ENCODE results near the gene CYS1.

GRCh38 chr2:10059016-10059351 lies 21.2 kb downstream of the CYS1 start:
- TF ChIP-seq CTCF (IDR thresholded peaks at IDR 0.05; ENCODE audit: control extremely low read depth in 1 of 3, insufficient read depth in 1 of 3, low read depth in 1 of 3, low read length in 3 of 3) (no peak), ATF3 (IDR thresholded peaks at IDR 0.05; ENCODE audit: insufficient read depth, low read depth, low read length) (no peak), POLR2A (IDR thresholded peaks at IDR 0.05; ENCODE audit: control extremely low read depth in 1 of 2, low read depth in 2 of 2, low read length in 2 of 2) (no peak), EP300 (IDR thresholded peaks at IDR 0.05; ENCODE audit: borderline replicate concordance in 1 of 2, low read depth in 2 of 2, low read length in 2 of 2) (no peak), RFX5 (IDR thresholded peaks at IDR 0.05; ENCODE audit: borderline replicate concordance, low read depth, low read length) (no peak), SP2 (IDR thresholded peaks at IDR 0.05; ENCODE audit: low read length) (no peak), SIN3A (conservative IDR thresholded peaks at IDR 0.05 in 1 of 2, IDR thresholded peaks at IDR 0.05 in 1 of 2; ENCODE audit: low read depth in 1 of 2, low read length in 2 of 2) (no peak), HDAC2 (IDR thresholded peaks at IDR 0.05; ENCODE audit: borderline replicate concordance in 1 of 2, low read depth in 2 of 2, low read length in 2 of 2) (no peak)

All from H1 (cell line).